SU-DHL-6 (cell line): ENCODE data around the gene ZFP36L2.

Source experiments
- CTCF ChIP-seq: fragments of 200-600 bp; sonication (generic); IDR thresholded peaks from one replicate; pipeline ENCODE4 v1.5.1; 2017; ENCODE audit warnings: antibody characterized with exemption, mild to moderate bottlenecking, low read length, moderate library complexity; ENCODE audit not compliant: insufficient read depth, poor library complexity, severe bottlenecking
- EZH2phosphoT487 ChIP-seq: fragments of 200-600 bp; sonication (generic), shearing (Covaris generic); conservative IDR thresholded peaks from 2 replicates; pipeline ENCODE4 v1.6.1; 2018; ENCODE audit warnings: mild to moderate bottlenecking, antibody characterized with exemption, low read length, moderate library complexity, mixed read lengths

GRCh38 chr2:43224131-43224570, 2.3 kb downstream of the ZFP36L2 start:
- TF ChIP-seq CTCF = no peak
- TF ChIP-seq EZH2phosphoT487 = no peak
